Erythroblast (primary cell): ENCODE data around the gene RAD51B.

Experiments used
- GATA1 ChIP-seq: IDR thresholded peaks from 2 replicates; pipeline ENCODE4 v1.6.1; 2011; ENCODE audit warnings: low read depth, mild to moderate bottlenecking, control low read depth, low read length, moderate library complexity
- POLR2A ChIP-seq: IDR thresholded peaks from 2 replicates; pipeline ENCODE4 v1.6.1; 2011; ENCODE audit warnings: mild to moderate bottlenecking, low read length

DNA sequence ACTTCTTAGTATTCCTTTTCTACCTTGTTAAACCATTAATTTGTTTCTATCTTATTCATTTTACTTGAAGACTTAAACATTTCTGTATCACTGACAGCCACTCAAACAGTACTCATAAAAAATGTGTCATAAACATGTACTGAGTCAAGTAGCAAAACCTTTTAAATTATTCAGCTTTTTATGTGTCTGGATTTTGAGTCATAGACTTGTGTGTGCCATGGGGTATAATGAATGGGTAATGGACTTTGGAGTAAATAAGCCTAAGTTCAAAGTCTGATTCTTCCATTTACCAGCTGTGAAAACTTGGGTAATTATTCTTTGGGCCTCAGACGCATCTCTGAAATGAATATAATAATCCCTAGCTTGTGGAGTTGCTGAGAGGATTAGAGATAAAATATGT, 199.0 kb downstream of the RAD51B start:
- TF ChIP-seq POLR2A (no peak), GATA1 (no peak)
